Natural killer cell (primary cell): ENCODE results near the gene DDA1. TPM values are rescaled to one million over a fixed set of nuclear protein-coding genes. Genes with fewer than 3 reads are reported as not detected.

Source experiments
- ATAC-seq, 3 donors: fragments of 150-1000 bp in 2 of 3; fragments of 200-7000 bp in 1 of 3; cut with Tn5 transposase; 1 replicate in 1 of 3; 2 replicates in 2 of 3; pipeline ENCODE4 v1.10.0; 2021; ENCODE audit warnings: mild to moderate bottlenecking in 2 of 3, moderate library complexity in 2 of 3
- DNase-seq, 2 donors: peaks; one replicate each; pipeline versions ENCODE4 v3.0.0 to v3.0.0-alpha.2; 2013 to 2021; ENCODE audit warnings: mixed read lengths in 1 of 2
- H3K27ac ChIP-seq: one replicate; pipeline ENCODE4 v1.5.1; 2013; ENCODE audit warnings: mild to moderate bottlenecking, low read length
- H3K27me3 ChIP-seq: one replicate; pipeline ENCODE4 v1.6.1; 2013; ENCODE audit warnings: low read length; ENCODE audit not compliant: control insufficient read depth, insufficient read depth
- H3K36me3 ChIP-seq: one replicate; pipeline ENCODE4 v1.6.1; 2013; ENCODE audit warnings: low read length; ENCODE audit not compliant: control insufficient read depth, insufficient read depth
- H3K4me1 ChIP-seq: one replicate; pipeline ENCODE4 v1.6.1; 2013; ENCODE audit warnings: low read length; ENCODE audit not compliant: control insufficient read depth, insufficient read depth
- H3K4me3 ChIP-seq: one replicate; pipeline ENCODE4 v1.5.1; 2013; ENCODE audit warnings: low read length
- H3K9me3 ChIP-seq: one replicate; pipeline ENCODE4 v1.6.1; 2013; ENCODE audit warnings: low read length; ENCODE audit not compliant: control insufficient read depth, insufficient read depth
- H3K27ac Mint-ChIP-seq, 2 donors: one replicate each; pipeline ENCODE4 v1.8.0; 2022; ENCODE audit warnings: mild to moderate bottlenecking in 2 of 2, mixed read lengths in 2 of 2, moderate library complexity in 1 of 2
- H3K27me3 Mint-ChIP-seq, 2 donors: one replicate each; pipeline ENCODE4 v1.8.0; 2022; ENCODE audit warnings: low read depth in 2 of 2, mixed read lengths in 2 of 2
- H3K36me3 Mint-ChIP-seq: one replicate; pipeline ENCODE4 v1.8.0; 2022; ENCODE audit warnings: mixed read lengths
- H3K4me1 Mint-ChIP-seq, 2 donors: one replicate each; pipeline ENCODE4 v1.8.0; 2022; ENCODE audit warnings: mixed read lengths in 2 of 2
- H3K4me3 Mint-ChIP-seq: one replicate; pipeline ENCODE4 v1.8.0; 2022; ENCODE audit warnings: mild to moderate bottlenecking, moderate library complexity, mixed read lengths
- H3K9me3 Mint-ChIP-seq, 2 donors: one replicate each; pipeline ENCODE4 v1.8.0; 2022; ENCODE audit warnings: mixed read lengths in 2 of 2
- WGBS: methylation state at CpG from one replicate; pipeline ENCODE4 v1.1.7; 2013; ENCODE audit warnings: missing lambda C conversion rate; ENCODE audit not compliant: insufficient coverage; 5-methylcytosine and 5-hydroxymethylcytosine counted together
- intact Hi-C: fragments of 100-400 bp; cut with micrococcal nuclease; formaldehyde crosslinking; loops from one replicate; pipeline ENCODE4 v1.14.2; 2022
- total RNA-seq, 4 donors: library from RNA; stranded (reverse); fragments of 120-200 nt in 1 of 4; gene quantifications; one replicate each; pipeline versions ENCODE4 v1.2.3 to v1.2.4, GENCODE V29; 2013 to 2022
- TF ChIP-seq, protein P1 (sequence below): fragments of 200-600 bp; IDR thresholded peaks from one replicate; pipeline ENCODE4 v1.8.0; 2022; ENCODE audit warnings: antibody characterized with exemption

Gene DDA1
- total RNA-seq, 3 donors from 2014 or later (not counting 1 experiment from before 2014, with no cell fraction given), result 32.2 to 42.5 (median 37.7) TPM

DNA sequence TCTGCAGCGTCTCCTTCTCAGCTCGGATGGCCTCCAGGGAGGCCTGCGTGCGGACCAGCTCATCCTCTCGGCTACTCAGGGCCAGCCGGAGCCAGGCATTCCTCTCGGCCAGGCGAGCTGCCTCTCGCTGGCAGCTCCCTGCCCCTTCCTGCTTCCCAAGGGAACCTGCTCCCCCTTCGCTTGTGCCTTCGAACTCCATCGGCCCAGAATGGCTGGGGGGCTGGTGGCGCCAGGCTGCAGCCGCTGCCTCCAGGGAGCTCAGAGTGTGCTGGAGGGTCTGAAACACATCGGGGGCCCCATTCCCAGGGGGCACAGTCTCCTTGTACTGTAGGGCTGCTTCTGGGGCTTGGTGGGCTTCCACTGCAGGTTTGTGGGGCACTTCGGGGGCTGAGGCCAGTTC lies 46.8 kb upstream of the DDA1 start:
- Mint-ChIP-seq H3K27ac (no peak overlapping the region), H3K4me3 (no peak overlapping the region), H3K27me3 (peaks cover 0 to 3% of the 10 kb centered on the region in 2 donors), H3K4me1 (peaks cover 15 to 16% of the 10 kb centered on the region in 2 donors), H3K9me3 (no peaks in the 10 kb centered on the region), H3K36me3 (no peaks in the 10 kb centered on the region)
- H3K4me3 ChIP-seq, result no peak overlapping the region
- intact Hi-C loops, result no loop called here
- no peaks in the 10 kb centered on the region for H3K9me3 ChIP-seq
- H3K36me3 ChIP-seq, result no peaks in the 10 kb centered on the region
- DNase-seq (no peak), ATAC-seq (no peak)
- no peaks in the 10 kb centered on the region for H3K27me3 ChIP-seq
- no peak overlapping the region for H3K27ac ChIP-seq
- peaks cover 16% of the 10 kb centered on the region for H3K4me1 ChIP-seq
- TF ChIP-seq, protein P1, sequence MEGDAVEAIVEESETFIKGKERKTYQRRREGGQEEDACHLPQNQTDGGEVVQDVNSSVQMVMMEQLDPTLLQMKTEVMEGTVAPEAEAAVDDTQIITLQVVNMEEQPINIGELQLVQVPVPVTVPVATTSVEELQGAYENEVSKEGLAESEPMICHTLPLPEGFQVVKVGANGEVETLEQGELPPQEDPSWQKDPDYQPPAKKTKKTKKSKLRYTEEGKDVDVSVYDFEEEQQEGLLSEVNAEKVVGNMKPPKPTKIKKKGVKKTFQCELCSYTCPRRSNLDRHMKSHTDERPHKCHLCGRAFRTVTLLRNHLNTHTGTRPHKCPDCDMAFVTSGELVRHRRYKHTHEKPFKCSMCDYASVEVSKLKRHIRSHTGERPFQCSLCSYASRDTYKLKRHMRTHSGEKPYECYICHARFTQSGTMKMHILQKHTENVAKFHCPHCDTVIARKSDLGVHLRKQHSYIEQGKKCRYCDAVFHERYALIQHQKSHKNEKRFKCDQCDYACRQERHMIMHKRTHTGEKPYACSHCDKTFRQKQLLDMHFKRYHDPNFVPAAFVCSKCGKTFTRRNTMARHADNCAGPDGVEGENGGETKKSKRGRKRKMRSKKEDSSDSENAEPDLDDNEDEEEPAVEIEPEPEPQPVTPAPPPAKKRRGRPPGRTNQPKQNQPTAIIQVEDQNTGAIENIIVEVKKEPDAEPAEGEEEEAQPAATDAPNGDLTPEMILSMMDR, result no peak
- WGBS, result 92% methylated on average over 16 of the region's 16 CpGs

DNA sequence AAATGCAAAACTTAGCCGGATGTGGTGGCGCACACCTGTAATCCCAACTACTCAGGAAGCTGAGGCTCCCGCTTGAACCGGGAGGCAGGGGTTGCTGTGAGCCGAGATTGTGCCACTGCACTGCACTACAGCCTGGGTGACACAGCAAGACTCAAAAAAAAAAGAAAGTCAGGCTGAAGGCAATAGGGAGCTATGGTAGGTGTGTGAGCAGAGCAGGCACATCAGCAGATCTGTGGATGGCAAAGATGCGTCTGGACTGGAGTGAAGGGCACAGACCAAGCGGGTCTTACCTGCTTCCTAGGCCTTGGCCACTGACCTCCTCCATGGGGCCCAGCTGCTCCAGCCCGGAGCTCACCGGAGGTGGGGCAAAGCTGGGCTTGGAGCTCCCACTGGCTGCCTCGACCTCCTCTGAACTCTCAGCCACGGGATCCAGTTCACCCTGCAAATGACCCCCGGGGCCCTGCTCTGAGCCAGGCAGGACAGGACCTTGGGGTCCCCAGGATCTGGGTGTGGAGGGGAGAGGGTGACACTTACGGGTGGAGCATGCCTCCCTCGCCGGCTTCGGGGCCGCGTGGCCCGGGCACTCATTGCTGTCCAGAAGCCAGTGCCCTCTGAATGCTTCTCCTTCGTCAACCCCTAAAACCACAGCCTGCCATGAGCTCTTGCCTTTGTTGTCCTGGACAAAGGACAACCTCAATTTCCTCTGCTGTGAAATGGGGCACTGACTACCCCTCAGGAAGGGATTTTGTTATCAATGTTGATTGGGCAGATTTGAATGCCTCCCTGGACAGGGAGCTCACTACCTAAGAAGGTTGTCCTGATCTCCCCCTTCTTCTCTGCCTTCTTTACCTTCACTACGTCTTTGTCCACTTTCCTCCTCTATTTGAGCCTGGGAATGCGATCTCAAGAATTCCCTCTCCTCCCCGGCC lies 45.4 kb upstream of the DDA1 start:
- Mint-ChIP-seq H3K36me3 (no peaks in the 10 kb centered on the region), H3K4me3 (no peak overlapping the region), H3K9me3 (no peaks in the 10 kb centered on the region), H3K27me3 (peaks cover 0 to 3% of the 10 kb centered on the region in 2 donors), H3K4me1 (peaks cover 21 to 22% of the 10 kb centered on the region in 2 donors), H3K27ac (no peak overlapping the region)
- ATAC-seq (no peak), DNase-seq (no peak)
- Histone ChIP-seq H3K27ac (no peak overlapping the region), H3K27me3 (no peaks in the 10 kb centered on the region), H3K9me3 (no peaks in the 10 kb centered on the region), H3K4me3 (no peak overlapping the region), H3K4me1 (peaks cover 27% of the 10 kb centered on the region), H3K36me3 (no peaks in the 10 kb centered on the region)
- intact Hi-C loops, result no loop called here
- 93% methylated on average over 23 of the region's 23 CpGs for WGBS
- TF ChIP-seq, protein P1, result no peak

DNA sequence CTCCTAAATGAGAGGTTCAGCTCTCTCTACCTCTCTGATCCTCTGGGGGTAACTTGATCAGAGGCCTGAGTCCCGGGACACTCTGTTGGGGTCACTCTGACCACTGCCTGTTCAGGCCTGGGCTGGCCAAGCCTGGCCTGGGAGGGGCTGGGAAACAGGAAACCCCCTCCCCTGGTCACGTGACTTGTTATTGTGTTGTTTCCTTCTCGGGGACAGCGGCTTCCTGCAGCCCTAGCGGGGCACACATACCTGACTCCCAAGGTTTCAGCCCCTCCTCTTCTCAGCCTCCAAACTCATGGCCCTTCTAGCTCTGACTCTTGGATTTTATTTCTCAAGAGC lies 44.8 kb upstream of the DDA1 start, which contains the start of gene USHBP1:
USHBP1 (minus strand) TSS at position 105 of the 339 bp plus-strand sequence. CDS start 446 bp downstream, outside the sequence.
- Histone ChIP-seq H3K9me3 (no peaks in the 10 kb centered on the region), H3K4me1 (peaks cover 27% of the 10 kb centered on the region), H3K36me3 (peaks cover 1% of the 10 kb centered on the region), H3K27me3 (no peaks in the 10 kb centered on the region), H3K27ac (no peak within 1 kb of the TSS), H3K4me3 (no peak within 1 kb of the TSS)
- intact Hi-C loops, result no loop called here
- no peak within 1 kb of the TSS for H3K4me3 Mint-ChIP-seq
- peaks cover 0 to 3% of the 10 kb centered on the region in 2 donors for H3K27me3 Mint-ChIP-seq
- peaks cover 21 to 22% of the 10 kb centered on the region in 2 donors for H3K4me1 Mint-ChIP-seq
- ATAC-seq, result no peak
- no peaks in the 10 kb centered on the region for H3K36me3 Mint-ChIP-seq
- H3K9me3 Mint-ChIP-seq, result no peaks in the 10 kb centered on the region
- TF ChIP-seq, protein P1, result no peak
- no peak within 1 kb of the TSS for H3K27ac Mint-ChIP-seq
- WGBS, result 27% methylated on average over 5 of the region's 5 CpGs
- DNase-seq, result no peak
